HG02852 (cell line): ENCODE data around the gene IGF2.
"Not testable (repeated sequence)": the region's sequence is repeated elsewhere in the genome, so short reads cannot be mapped to it uniquely, and the experiment has no call there.

Experiments used
- ATAC-seq: cut with Tn5 transposase; IDR thresholded peaks from one replicate; pipeline ENCODE4 v1.9.1; 2021; ENCODE audit warnings: mild to moderate bottlenecking, moderate library complexity; ENCODE audit not compliant: unreplicated experiment

The IGF2 gene, protein sequence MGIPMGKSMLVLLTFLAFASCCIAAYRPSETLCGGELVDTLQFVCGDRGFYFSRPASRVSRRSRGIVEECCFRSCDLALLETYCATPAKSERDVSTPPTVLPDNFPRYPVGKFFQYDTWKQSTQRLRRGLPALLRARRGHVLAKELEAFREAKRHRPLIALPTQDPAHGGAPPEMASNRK

DNA sequence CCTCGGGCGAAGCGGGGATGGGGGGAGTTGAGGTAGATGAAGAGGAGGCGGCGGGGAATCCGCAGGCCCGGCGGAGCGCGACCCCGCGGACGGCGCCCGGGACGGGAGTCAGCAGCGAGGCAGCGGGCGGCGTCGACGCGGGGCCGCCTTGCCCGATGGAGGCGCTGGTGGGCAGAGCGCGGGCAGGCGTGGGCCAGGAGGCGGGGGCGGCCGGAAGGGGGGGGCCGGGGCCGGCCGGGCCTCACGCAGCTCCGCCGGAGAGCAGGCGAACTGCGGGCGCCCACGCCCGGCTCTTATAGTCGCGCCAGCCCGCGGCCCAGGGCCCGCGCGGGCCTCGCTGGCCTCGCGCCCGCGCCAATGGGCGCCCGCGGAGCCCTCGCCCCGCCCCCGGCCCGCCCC is at the start of gene IGF2:
Gene IGF2 (minus strand): TSS at position 267 of the 399 bp plus-strand sequence. CDS start 3,866 bp downstream, outside the sequence.
- ATAC-seq = no peak

DNA sequence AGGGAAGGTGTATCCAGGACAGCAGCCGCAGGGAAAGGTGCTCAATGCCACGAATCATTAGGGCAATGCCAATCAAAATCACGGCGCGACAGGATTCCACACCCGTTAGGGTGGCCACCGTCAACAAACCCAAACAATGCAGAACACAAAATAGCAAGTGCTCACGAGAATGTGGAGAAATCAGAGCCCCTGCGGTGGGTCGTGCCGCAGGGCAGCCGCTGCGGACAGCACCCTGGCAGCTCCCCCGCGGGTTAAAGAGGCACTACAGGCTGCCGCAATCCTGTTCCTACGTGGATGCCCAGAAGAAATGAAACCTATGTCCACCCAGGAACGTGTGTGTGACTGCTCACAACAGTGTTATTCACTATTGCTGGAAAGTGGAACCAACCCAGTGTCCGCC is 49.6 kb upstream of the IGF2 start:
- no peak for ATAC-seq

DNA sequence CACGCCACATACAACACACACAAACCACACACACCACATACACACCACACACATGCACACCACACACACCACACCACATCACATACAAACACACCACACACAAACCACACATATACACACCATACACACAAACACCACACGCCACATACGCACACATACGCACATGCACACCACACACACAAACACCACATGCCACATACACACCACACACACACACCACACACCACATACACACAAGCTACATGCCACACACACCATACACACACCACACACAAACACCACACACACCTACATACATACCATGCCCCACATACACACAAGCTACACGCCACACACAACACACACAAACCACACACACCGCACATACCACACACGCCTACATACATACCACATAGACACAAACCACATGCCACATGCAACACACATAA is 48.1 kb upstream of the IGF2 start:
- no peak for ATAC-seq

DNA sequence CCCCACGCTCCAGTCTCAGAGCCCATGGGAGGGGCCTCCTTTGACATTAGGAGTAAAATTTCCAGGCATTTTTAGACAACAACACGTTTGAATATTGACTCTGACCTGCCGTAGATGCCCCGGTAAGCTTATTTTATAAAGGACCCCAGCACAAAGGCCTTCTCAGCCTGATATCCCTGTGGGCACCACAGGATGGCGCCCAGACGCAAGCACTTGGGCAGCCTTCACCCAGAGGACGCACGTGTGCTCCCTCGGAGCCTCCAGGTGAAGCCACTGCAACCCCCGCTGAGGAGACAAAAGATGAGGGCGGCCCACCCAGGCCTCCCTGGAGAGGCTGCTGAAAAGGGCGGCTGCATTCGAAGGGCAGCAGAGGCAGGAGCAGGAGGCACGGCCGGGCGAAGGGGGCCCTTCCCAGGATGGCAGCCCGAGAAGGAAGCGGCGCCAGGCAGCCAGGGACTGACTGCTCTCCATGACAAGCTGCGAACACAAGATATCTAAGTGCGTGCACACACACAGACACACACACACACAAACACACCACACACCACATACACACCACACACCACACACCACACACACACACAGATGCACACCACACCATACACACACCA is 47.6 kb upstream of the IGF2 start:
- ATAC-seq = no peak

DNA sequence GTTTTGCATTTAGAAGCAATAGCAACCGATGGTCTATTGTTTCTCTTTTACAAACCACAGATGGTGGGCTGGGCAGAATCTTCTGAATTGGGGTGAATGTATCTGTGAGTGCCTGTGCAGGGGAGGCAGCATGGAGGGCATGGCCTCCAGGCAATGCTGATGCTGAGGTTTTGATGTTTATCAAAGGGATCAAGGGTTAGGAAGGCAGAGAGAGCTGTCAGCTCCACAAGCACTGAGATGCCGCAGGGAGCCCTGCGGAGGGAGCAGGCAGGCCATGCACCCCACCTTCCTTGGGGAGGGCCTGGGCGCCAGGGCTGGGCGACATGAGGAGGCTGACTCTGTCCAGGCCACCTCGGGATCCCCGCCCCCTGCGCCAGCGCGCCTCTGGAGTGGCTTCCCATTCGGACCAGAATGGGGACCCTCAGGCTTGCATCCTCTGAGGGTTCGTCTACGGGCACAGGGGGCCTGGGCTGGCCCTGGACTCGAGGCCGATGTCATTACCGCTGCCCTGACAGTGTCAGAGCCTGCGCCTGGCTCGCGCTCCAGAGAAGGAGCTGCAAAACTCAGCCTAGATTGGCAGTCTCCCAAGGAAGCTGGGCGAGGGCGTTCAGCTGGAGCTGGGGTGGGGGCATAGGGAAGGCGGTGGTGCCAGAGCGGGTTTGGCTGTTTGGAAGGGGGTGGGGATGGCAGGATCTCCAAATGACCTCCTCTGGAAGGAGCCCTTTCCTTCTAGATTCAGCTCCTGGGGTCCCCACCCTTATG is 46.3 kb upstream of the IGF2 start:
- ATAC-seq = no peak

DNA sequence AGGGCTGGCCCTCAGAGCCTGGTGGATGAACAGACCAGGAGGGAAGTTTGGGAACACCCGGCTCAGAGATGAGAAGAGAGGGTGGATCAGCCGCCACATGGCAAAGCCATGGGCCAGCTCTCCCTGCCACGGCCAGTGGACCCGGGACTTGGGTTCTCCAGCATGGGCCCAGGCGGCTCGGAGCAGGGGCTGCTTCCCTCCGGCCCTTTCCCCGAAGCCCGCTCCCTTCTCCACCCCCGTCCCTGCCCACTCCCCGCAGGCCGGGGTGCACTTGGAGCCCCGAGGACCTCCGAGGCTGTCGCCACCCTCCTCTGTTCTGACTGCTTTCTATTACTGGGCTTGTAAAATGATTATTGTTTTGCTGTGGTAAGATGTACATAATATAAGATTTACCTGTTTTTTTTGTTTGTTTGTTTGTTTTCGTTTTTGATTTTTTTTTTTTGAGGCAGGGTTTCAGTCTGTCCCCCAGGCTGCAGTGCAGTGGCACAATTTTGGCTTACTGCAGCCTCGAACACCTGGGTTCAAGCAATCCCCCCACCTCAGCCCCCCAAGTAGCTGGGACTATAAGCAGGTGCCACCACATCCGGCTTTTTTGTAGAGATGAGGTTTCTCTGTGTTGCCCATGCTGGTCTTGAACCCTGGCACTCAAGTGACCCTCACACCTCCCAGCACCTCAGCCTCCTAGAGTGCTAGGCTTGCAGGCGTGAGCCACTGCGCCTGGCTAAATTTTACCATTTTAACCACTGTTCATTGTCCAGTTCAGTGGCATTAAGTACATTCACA is 43.7 kb upstream of the IGF2 start:
- ATAC-seq = no peak

DNA sequence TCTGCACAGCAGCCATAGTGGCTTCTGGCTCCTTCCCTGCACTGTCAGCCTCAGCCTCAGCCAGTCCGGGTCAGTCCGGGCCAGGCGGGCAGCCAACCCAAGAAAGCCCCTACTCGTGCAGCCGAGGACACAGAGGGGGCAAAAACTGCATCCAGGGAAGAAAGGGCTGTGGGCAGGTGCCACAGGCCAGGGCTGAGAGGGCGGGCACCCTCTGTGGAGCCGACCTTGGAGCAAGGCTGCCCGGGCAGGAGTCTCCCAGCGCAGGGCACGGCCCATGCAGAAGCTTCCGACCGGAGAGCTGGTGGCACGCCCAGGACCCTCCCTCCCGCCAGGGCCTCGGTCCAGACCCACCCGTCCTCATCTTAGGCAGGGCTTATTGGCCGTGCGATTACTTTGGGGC is 42.9 kb upstream of the IGF2 start:
- no peak for ATAC-seq

DNA sequence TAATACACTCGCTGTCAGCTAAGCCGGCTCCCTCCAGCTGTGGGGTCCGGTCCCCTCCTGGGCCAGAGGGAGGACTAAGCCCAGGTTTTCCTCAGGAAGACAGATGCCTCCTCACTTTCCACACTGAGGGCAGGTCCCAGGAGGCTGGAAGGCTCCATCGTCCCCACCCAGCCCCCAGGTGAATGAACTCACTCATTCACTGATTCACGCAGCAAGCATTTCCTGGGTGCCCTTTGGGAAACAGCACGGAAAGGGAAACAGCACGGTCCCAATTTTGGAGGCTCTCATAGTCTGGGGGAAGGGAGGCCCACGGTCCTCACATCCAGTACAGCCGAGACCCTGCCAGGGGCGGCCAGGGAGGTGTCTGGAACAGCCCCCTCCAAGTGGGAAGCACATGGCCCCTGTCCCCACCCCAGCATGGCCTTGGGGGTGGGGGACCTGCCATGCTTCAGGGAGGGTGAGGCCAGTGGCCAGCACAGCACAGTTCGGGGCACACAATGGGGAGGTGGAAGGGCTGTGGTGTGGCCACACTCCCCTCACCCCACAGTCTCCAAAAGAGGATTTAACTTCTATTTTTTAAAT is 41.7 kb upstream of the IGF2 start:
- no peak for ATAC-seq

DNA sequence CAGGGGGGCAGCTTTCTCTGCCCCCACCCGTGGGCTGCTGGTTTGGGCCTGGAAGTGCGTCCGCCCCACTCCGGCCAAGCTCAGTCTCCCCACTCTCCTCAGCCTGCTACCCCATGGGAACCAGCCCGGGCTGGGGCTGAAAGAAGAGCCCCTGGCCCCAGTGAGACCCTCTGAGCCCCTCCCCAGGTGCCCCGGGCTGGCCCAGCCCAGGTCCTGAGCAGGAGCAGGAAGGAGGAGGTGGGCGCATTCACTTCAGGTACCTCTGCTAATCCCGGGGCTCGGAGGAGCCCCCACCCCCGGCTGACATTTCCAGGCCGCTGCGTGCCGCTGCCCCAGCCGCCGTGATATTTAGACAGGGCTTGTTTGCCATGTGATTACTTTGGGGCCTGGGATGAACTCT is 41.2 kb upstream of the IGF2 start:
- ATAC-seq = no peak

DNA sequence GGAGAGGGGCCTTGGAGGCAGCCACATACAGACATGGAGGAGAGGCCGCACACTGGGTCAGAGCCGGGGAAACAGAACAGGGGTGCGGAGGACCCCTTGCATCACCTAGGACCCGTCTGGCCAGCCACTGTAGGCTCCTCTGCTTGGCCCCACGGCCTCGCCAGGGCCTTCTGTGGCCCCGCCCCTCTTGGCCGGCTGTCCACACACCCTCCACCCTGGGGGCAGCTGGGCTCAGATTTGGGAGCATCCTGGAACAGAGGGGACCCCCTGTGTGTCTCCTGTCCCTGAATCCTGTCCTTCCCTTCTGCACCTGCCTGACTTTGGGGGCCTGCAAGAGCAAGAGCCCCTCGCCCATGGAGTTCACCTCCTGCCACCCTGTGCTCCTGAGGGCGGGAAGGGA is 40.3 kb upstream of the IGF2 start:
- no peak for ATAC-seq

DNA sequence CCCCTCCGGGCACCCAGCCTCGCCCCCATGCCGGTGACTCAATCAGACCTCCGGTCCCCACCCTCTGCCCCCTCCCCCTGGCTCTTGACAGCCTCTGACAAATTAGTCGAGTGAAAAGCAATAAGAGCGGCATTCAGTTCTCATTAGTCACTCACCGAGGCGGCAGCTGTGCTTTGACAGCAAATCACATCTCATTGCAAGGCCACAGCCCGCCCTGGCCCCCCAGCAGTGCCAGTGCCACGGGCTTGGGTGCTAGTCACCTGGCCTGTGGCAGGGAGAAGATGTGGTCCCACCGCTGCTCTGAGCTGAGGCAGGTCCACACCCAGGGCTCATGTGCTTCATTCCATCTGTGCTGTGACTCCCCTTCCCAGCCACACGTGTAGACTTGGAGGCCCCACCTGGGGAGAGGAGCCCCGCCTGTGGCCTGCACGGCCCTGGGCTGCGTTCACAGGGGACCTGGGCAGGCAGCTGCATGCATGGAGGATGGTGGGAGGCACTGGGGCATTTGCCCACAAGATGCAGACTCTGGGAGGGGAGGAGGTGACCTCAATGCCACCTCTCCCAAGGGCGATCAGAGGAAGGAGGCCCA is 39.8 kb upstream of the IGF2 start:
- ATAC-seq = no peak

DNA sequence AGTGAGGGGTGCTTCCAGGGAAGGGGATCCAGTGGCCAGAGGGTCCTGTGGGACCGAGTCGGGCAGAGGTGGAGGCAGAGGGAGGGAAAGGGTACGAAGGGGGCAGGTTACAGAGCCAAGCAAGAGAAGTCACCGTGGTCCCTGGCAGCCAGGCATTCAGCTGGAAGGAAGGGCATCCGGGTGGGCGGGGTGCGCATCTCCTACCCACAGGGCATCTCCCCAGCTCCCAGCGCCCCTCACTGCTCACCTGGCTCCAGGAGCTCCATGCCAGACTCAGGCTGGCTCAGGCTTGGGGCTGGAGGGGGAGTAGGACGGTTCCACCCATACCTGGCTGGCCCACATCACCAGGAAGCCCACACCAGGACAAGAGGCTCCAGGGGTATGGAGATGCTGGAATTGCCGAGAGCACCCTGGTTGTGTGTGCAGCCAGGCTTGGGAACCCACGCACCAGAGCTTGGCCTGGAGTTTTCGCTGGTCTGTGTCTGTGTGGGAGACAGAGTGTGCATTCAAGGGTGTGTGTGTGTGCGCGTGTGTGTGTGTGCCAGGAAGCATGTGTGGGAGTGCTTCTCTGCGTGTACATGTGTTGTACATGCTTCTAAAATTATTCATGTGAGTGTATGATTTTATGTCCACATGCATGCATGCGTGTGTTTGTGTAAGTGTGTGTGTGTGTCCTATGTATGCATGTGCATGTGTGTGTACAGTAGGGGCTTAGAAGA is 39.0 kb upstream of the IGF2 start:
- not testable (repeated sequence) for ATAC-seq

DNA sequence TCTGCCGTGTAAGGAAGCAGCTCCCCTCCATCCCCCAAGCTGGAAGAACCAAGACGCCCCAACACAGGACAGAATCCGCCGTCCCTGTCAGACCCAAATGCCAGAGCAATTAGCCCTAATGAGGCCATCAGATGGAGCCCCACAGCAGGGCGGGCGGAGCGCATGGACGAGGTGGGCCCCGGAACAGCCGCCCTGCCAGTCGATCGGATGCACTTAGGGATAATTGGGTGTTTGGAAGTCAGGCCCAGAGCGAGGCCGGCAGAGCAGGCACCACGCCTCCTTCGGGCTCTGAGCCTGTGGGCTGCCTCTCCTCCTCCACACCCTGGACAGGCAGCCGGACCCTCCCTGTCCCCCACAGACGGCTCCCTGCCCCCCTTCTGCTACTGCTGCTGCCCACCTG is 37.9 kb upstream of the IGF2 start:
- ATAC-seq = no peak

DNA sequence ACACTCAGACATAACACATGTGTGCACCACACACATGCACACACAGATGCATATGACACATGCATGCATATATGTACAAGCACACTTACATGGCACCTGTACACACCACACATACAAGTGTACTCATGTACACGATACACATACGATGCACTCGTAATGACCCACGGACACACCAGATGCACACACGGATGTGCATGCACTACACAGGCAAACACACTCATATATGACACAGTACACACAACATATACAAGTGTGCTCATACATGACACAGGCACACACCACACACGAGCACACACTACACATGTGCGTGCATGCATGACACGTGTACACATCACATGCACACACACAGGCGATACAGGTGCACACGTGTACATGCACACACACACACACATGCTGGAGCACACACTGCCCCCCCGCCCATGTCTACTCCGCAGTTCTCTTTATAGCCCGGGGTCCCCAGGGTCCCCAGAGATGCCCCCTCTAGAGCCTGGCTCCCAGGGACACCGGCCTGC is 37.3 kb upstream of the IGF2 start:
- ATAC-seq = no peak

DNA sequence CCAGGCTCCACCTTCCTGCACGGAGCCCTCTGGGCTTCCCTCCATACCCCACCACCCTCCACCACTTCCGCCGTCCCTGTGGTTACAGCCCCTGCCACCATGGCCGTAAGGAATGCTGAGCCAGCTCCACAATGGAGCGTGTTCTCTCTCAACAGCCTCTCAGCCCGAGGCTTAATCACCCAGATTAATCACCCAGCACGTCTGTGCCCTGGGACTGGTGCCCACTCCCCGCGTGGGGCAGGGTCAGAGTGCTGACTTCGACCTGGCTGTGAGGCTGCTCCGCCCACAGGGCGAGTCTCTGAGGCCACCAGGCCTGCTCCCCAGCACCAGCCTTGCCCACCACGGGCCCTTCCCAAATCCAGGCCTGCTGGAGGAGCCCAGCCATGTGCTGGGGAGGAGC is 36.5 kb upstream of the IGF2 start:
- ATAC-seq = no peak

DNA sequence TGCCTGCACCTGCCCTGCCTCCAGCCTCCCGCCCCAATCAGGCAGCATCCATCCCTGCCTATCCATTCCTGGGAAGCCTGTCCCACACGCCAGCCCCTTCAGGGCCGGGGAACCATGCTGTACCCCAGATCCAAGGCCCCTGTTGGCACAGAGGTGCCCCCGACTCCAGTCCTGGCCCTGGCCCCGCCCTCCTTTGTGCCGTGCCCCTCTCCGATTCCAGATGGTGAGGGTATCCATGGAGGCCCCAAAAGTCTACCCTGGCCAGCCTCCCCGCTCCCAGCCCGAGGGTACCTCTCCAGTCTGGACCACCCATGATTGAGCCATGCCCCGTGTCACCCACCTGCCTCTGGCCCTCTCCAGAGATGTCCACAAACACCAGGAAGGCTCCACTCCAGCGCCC is 35.2 kb upstream of the IGF2 start:
- ATAC-seq = no peak

DNA sequence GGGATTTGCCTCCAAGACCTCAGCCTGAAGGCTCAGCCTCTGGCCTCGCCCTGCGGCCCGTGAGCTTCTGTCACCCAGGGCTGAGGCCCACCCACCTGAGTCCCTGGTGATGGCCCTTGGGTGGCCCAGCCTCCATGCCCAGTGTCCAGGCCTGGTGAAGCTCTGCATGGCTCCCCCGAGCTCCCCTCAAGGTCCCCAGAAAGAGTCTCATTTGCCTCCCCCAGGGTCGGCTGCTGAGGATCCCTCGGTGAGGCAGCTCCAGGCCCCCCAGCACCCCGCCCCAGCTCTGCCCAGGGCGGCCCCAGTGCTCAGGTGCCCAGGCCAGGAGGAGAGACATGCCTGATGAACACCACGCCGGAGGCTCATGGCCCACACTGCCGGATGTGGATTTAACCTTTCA is 34.6 kb upstream of the IGF2 start:
- ATAC-seq = no peak

DNA sequence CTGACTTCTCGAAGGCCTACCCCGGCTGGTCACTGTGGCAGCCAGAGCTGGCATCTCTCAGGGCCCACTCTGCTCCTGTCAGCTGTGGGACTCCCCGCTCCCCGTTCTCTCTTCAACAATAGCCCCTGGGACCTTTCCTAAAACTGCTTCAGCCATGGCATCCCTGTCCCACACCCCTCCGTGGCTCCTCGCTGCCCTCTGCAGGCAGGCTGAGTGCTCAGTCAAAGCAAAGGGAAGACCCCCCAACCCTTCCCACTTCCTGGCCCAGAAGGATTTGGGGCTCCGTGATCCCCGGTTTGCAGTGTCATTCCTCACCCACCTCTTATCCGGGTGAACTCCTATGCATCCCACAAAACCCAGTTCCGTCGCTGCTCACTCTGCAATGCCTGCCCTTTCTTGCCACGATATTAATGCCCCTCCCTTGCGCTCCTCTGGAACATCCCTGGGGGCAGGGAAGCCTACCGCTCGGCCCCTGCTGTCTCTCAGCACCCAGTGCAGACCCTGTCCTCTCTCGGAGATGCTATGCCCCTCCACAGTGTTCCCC is 34.0 kb upstream of the IGF2 start:
- no peak for ATAC-seq

DNA sequence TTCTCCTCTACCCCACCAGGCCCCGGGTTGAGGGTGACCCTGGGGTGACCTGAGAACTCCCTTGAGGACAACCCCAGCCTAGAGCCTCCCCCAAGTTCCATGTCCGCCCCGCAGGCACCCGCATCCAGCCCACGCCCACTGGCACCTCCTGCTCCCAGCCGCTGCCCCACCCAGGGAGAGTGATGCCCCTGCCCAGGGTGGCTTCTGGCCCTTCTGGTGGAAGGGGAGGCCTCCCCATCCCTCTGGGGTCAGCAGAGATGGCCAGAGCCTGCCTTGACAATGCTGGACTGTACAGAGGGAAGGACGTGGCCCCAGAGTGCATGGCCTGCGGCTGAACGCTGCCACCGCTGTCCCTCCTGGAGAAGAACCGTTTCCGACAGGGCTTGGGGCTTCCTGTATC is 33.5 kb upstream of the IGF2 start:
- ATAC-seq = no peak

DNA sequence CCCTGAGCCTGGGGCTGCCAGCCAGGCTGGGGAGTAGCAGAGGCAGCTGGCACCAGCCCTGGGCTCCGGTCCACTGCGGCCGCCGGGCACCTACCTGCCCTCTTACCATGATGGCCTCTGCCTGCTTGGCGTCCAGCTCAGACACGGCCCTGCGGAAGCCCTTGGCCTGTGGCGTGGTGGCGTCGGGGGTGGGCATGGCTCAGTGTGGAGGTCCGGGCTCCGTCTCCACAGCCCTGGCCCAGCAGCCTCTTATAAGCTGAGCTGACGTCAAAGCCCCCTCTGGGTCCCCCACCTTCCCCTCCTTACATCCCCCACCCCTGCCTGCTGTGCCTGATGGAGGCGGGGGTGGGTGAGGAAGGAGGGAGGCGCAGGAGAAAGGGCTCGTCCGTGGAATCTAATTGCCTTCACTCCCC is 32.4 kb upstream of the IGF2 start, which contains the start of gene TH:
Gene TH (minus strand): TSS at position 225 of the 413 bp plus-strand sequence. CDS start 29 bp downstream, at position 196.
- ATAC-seq = no peak
